NCI-H526 (cell line): ENCODE data around the gene TRAPPC2.

Experiments used
- DNase-seq, 2 experiments: peaks; one replicate each; lab custom pipeline; 2025; lab: John Stamatoyannopoulos, UW

TRAPPC2 gene

DNA sequence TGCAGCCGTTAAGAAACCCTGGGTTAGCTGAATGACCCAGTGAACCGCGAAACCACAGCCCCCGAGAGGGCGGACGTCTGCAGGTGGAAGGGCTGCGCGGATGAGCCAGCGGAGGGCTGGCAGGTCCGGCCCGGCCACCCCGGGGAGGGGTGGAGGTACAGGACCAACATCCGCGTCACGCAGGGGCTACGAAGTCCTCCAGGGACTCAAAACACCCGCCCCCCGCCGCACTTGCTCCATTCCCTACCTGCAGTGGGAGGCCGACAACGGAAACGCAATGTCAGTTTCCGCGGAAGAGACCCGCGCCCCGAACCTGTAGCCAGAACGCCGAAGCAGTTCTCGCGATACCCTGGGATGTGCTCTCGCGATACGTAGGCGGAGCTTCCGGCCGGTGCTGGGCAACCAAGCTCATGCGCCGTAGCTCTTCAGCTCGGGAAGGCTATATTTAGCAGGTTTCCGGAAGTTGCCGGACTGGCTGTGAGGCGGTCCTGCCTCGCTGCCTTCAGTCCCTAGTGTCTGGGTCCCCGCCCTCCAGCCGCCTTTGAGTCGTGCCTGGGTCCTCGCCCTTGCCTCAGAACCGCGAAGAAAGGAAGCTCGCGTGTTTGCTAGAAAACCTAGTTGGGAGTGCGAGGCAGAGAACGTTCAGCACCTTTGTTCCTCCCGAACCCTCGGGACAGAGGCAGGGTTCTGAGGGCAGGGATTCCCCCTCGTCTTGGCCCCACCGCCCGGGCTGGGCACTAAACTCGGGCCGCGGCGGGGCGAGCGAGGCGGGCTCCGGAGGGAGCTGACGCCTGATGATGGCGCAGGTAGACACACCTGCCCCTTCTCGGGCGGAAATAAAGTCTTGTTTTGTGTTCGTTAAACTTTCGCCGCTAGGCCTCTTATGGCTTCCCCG is at the start of gene TRAPPC2, which contains the start of gene OFD1:
Gene TRAPPC2, minus strand, starts transcription at position 343 of the 895 bp plus-strand sequence. CDS start 14,657 bp downstream, outside the sequence.
Gene OFD1, plus strand, starts transcription at position 471 of the 895 bp plus-strand sequence. Its CDS starts 324 bp downstream, at position 795.
- peak; percentile 96 to 98 for DNase-seq

GRCh38 chrX:13780868-13781427 is 46.5 kb upstream of the TRAPPC2 start:
- no peak for DNase-seq

DNA sequence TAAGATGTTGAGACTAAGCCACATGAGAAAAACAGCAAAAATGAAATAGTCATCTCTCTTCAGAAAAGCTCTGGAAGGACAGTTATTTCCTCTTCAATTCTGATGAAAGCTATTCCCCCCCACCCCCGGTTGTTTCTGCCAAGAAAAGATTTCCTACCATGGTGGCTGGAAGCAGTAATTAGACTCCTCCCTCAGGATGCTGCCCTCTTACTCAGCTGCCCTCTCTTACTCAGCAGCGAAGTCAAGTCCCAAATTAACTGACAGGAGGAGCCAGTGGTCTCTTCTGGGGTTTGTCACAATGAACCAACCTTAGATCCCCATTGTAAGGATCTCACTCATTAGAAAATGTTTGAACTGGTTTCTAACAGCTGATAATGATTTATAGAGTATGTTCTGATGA is 44.5 kb upstream of the TRAPPC2 start:
- no peak for DNase-seq

- DNase-seq: no peak
These were observed 42.0 kb upstream of the TRAPPC2 start for GRCh38 chrX:13776387-13776786.

DNA sequence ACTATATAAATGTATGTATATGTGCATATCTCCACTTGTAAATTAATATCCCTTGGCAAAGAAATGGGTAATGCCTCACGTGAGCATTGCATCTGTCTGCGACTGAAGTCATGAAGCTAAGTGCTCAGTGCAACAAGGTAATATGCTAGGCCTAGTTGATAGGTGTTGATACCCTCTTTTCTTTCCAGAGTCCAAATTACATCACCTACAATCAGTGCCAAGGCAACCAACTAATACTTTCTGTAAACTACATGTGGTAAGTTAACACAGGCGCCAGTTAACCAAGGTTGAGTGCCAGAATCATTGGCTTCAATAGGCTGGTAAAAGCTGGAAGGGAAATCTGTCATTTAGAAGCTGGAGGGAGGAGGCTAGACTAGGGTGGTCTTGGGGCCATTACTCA is 41.4 kb upstream of the TRAPPC2 start:
- DNase-seq: no peak

DNA sequence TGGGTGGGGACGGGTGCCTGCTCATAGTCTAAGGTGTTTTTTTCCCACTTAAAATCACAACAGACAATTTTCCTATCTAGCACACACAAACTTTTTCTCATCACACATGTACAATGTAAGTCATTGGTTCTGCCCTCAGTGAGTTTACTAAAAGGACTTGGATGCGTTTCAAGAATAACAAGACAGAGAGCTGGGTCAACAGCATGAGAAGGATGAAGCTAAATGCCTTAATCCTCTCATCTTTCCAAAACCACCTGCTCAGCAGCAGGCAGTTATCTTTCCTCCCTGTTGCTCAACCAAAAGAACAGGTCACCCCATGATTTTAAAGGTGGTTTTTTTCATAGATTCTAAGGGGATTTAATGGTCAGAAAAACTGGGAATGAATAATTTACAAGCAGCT is 40.3 kb upstream of the TRAPPC2 start:
- DNase-seq: no peak

DNA sequence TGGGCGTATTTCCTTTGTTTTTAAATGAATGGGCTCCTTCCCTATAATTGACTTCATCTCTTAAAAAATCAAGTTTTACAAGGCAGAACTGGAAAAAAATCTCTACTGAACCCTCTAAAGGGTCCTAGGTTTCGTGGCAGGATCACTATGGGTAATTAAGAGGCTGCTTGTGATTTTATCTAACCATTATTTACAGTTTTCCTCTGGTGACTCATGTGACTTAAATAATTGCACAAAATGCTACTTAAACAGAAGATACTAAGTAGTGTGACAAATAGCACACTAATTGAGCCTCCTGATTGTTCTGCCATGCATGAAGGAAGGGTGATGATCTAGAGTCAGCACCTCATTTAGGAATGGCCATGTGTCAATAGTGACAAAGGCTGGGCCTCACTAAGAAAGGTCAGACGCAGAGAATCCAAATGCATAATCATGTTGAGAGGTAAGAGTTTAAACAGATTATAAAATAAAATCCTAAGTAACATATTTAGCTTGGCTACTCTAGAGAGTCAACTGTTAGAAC is 35.7 kb upstream of the TRAPPC2 start:
- no peak for DNase-seq

DNA sequence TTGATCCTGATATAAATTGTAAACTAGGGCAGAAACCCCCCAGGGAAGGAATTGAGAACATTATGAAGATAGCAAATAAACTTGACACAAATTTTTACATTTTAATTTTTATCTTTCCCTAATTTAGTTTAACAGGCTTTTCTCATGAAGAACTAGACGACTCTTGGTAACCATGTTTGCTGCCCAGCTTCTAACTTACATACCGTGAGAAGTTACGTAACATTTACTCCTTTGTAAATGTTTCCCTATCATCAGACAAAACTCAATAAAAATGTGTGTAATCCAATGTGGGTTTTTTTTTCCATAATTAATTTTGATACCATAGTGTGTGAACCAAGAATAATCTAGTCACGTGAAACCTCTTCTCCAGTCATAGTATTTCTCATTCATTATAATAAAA is 34.5 kb upstream of the TRAPPC2 start:
- no peak for DNase-seq

GRCh38 chrX:13764765-13765164 is 30.3 kb upstream of the TRAPPC2 start:
- peak in 1 of 2 experiments; percentile 13 for DNase-seq

GRCh38 chrX:13764281-13764680 is 29.9 kb upstream of the TRAPPC2 start:
- DNase-seq: no peak

GRCh38 chrX:13763489-13763888 is 29.1 kb upstream of the TRAPPC2 start:
- no peak for DNase-seq

DNA sequence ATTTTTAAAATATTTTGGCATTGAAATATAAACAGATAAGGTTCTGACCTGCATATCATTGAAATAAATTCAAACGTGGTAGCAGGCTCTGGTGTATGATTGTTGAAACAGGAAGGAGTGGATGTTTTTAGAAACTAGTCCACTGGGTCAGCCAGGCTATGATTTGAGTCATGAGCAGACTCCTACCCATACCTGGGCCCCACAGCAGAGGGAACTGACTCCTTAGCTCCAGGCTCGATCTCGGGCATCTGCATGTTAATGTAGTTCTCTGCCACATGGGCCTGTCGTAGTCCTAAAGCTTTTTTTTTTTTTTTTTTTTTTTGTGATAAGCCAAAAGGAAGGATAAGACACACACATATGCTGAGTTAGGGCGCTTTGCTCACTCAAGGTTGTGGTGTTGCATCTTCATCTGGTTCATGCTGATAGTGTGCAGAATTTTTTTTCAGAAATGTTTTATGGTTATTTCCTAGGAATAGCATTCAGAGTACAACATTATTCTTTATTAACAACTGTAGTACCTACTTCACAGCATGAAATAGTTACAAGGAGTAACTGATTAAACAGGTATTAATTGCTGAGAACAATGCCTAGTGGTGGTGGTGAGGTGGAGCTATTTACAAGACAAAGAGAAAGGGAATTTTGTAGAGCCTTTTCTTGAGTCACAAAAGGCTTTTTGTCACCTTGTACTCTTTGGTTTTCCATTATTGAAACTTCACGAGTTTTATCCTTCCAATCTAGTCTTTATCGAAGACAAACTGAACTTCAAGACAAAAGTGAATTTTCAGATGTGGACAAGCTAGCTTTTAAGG is 27.4 kb upstream of the TRAPPC2 start:
- DNase-seq: no peak

DNA sequence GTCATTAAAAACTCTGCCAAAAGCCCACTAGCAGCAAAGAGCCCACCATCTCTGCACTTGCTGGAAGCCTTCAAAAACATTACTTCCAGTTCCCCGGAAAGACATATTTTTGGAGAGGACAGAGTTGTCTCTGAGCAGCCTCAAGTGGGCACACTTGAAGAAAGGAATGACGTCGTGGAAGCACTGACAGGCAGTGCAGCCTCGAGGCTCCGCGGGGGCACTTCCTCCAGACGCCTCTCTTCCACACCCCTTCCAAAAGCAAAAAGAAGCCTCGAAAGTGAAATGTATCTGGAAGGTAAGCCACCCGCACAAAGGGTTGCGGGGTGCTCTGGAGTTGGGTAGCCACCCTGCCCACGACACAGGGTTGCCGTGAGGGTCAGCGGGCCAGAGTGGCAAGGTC is 26.0 kb upstream of the TRAPPC2 start:
- DNase-seq: no peak

GRCh38 chrX:13759152-13759718 is 24.8 kb upstream of the TRAPPC2 start:
- no peak for DNase-seq

GRCh38 chrX:13756381-13756780 is 22.0 kb upstream of the TRAPPC2 start:
- no peak for DNase-seq

GRCh38 chrX:13755254-13755653 is 20.8 kb upstream of the TRAPPC2 start:
- no peak for DNase-seq

DNA sequence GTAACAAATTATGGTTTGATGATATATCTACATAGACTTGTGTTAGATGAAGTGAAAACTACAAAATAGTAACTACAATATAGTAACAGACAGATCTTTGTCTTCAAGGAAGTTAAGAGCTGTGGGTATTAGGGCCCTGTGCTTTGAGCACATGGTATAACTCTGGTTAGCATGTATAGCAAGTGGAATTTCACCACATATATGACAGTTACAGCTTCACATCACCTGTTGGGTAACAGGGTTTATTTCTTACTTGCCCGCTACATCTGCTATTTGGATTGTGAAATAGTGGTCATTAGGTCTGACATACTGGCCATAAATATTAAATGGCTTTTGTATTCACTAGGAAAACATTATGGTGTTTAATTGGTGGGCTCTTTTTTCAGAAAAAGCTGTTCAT is 20.3 kb upstream of the TRAPPC2 start:
- no peak for DNase-seq

DNA sequence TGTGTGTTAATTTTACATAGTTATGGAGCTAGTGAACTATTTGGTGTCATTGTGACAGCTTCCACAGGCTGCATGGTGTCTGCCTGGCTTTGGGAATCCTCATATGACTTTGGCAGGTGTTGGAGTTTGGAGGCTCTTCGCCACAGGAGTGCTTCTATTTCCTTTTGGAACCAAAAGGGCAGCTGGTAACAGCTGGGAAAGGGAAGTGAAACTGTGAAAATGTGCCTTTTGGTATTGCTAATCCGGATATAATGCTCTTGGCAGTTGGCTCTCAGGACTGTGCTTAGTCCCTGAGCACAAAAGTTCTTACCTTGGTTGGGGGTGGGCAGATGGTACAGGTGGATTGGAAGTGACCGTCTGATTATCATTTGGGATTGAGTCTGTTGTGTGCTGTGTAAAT is 18.2 kb upstream of the TRAPPC2 start:
- no peak for DNase-seq

DNA sequence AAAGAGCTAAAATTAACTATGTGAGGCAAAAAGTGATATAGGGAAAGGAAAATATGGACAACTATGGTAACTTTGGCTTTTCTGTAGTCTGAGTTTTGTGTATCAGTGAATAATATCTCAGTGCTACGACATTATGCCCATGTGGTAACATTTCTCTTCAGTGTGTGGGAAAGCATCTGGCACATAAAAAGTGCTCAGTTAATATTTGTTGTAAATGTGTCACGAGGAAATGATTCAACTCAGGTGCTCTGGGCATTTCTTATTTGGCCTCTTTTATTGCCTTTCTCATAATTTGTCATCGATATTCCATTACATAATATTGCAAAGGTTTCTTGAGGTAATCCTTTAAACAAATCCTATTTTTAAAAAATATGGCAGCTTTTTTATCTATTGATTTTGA is 17.7 kb upstream of the TRAPPC2 start:
- DNase-seq: no peak

- no peak for DNase-seq
These were observed 16.4 kb upstream of the TRAPPC2 start for GRCh38 chrX:13750812-13751211.

GRCh38 chrX:13750204-13750603 is 15.8 kb upstream of the TRAPPC2 start:
- peak; percentile 12 to 71 for DNase-seq

- DNase-seq: no peak
These were observed 14.1 kb upstream of the TRAPPC2 start for GRCh38 chrX:13748486-13748885.
